PC-9 (cell line): ENCODE results near the gene PCDHA4. TPM values are rescaled to one million over a fixed set of nuclear protein-coding genes. Genes with fewer than 3 reads are reported as not detected.

ENCODE experiments used
- BruUV-seq: library from RNA; stranded (reverse); fragments of 400-500 nt; replicated peaks from 2 replicates; lab custom pipeline; 2021; lab: Mats Ljungman, UMichigan
- CTCF ChIA-PET: fragments of 300-600 bp; sonication (Branson Sonifier 250); formaldehyde crosslinking; loops from one replicate; lab custom pipeline; 2022; ENCODE audit warnings: antibody characterized with exemption; lab: Charles Lee
- POLR2A ChIA-PET: fragments of 300-600 bp; sonication (Branson Sonifier 250); formaldehyde crosslinking; loops from one replicate; lab custom pipeline; 2022; ENCODE audit warnings: antibody characterized with exemption; ENCODE audit not compliant: unreplicated experiment; lab: Charles Lee
- DNase-seq, 2 experiments: peaks; one replicate each; pipeline versions ENCODE4 v3.0.0 to v3.0.0-alpha.2; 2015 to 2022; ENCODE audit warnings: mixed read lengths in 1 of 2
- H2AFZ ChIP-seq: fragments of 200-600 bp; sonication (generic); 2 replicates; pipeline ENCODE4 v1.8.1; 2017; ENCODE audit warnings: antibody characterized with exemption
- H3F3A ChIP-seq: fragments of 200-600 bp; sonication (generic); 2 replicates; pipeline ENCODE4 v1.8.1; 2017; ENCODE audit warnings: antibody characterized with exemption, mild to moderate bottlenecking, low read depth; ENCODE audit not compliant: insufficient read depth
- H3K27ac ChIP-seq: fragments of 200-600 bp; sonication (generic); 2 replicates; pipeline ENCODE4 v1.6.1; 2016; ENCODE audit warnings: mixed run types
- H3K27me3 ChIP-seq: fragments of 200-600 bp; sonication (generic); 2 replicates; pipeline ENCODE4 v1.6.1; 2016; ENCODE audit warnings: low read depth, mixed run types; ENCODE audit not compliant: insufficient read depth
- H3K36me3 ChIP-seq: fragments of 200-600 bp; sonication (generic); 2 replicates; pipeline ENCODE4 v1.6.1; 2016; ENCODE audit warnings: low read depth, mixed run types
- H3K4me1 ChIP-seq: fragments of 200-600 bp; sonication (generic); replicated peaks from 2 replicates; pipeline ENCODE4 v1.6.1; 2016; ENCODE audit warnings: mixed run types; ENCODE audit not compliant: insufficient read depth
- H3K4me2 ChIP-seq: fragments of 200-600 bp; sonication (generic); 2 replicates; pipeline ENCODE4 v1.6.1; 2017; ENCODE audit warnings: mixed run types
- H3K4me3 ChIP-seq: fragments of 200-600 bp; sonication (generic); 2 replicates; pipeline ENCODE4 v1.6.1; 2016; ENCODE audit warnings: mixed run types
- H3K79me2 ChIP-seq: fragments of 200-600 bp; sonication (generic); 2 replicates; pipeline ENCODE4 v1.6.1; 2017; ENCODE audit warnings: low read depth, mixed run types
- H3K9me2 ChIP-seq: fragments of 200-600 bp; sonication (generic); 2 replicates; pipeline ENCODE4 v1.8.1; 2017; ENCODE audit warnings: mild to moderate bottlenecking; ENCODE audit not compliant: insufficient read depth
- H3K9me3 ChIP-seq: fragments of 200-600 bp; sonication (generic); 2 replicates; pipeline ENCODE4 v1.8.1; 2016; ENCODE audit warnings: low read depth; ENCODE audit not compliant: insufficient read depth
- H4K20me1 ChIP-seq: fragments of 200-600 bp; sonication (generic); 2 replicates; pipeline ENCODE4 v1.8.1; 2017; ENCODE audit not compliant: insufficient read depth
- EZH2 ChIP-seq: fragments of 200-600 bp; sonication (generic); IDR thresholded peaks from 2 replicates; pipeline ENCODE4 v1.8.0; 2017; ENCODE audit warnings: antibody characterized with exemption, low read depth
- intact Hi-C: fragments of 100-400 bp; cut with micrococcal nuclease; formaldehyde crosslinking; loops from one replicate; pipeline ENCODE4 v1.10.0; 2022; ENCODE audit not compliant: unreplicated experiment
- total RNA-seq: library from RNA; stranded (reverse); gene quantifications from 2 replicates; pipeline ENCODE4 v1.2.3, GENCODE V29; 2021
- TF ChIP-seq, protein P1 (sequence below): fragments of 200-600 bp; sonication (generic); conservative IDR thresholded peaks from 2 replicates; pipeline ENCODE4 v1.6.1; 2017; ENCODE audit warnings: mixed run types, antibody characterized with exemption, mild to moderate bottlenecking, moderate library complexity

Gene PCDHA4
- total RNA-seq, 1 experiment from 2014 or later, result not detected

DNA sequence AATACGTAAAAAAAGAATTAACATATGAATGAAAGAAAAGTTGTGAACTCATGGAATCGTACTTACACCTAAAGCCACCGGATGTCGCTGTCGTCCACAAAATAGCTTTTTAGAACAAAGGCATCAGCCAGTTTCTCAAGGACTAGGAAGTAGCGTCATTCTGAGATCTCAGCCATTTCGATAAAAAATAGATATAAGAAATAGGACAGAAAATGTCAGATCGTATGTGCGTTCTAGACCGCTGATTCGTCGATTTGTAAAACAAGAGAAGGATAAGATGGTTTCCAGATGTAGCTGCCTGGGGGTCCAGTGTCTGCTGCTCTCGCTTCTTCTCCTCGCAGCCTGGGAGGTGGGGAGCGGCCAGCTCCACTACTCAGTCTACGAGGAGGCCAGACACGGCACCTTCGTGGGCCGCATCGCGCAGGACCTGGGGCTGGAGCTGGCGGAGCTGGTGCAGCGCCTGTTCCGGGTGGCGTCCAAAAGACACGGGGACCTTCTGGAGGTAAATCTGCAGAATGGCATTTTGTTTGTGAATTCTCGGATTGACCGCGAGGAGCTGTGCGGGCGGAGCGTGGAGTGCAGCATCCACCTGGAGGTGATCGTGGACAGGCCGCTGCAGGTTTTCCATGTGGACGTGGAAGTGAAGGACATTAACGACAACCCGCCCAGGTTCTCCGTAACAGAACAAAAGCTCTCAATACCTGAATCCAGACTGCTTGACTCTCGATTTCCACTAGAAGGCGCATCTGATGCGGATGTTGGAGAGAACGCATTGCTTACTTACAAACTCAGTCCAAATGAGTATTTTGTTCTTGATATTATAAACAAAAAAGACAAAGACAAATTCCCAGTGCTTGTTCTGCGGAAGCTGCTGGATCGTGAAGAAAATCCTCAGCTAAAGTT lies 49.2 kb downstream of the PCDHA4 start, which contains the start of gene PCDHA10:
Gene PCDHA10, plus strand, starts transcription at position 126 of the 903 bp plus-strand sequence. Its CDS starts 152 bp downstream, at position 278.
- no peaks in the 10 kb centered on the region for H3K27me3 ChIP-seq
- H3K9me3 ChIP-seq, result peaks cover 4% of the 10 kb centered on the region; the same call in 1 of the 2 replicates
- TF ChIP-seq, protein P1, sequence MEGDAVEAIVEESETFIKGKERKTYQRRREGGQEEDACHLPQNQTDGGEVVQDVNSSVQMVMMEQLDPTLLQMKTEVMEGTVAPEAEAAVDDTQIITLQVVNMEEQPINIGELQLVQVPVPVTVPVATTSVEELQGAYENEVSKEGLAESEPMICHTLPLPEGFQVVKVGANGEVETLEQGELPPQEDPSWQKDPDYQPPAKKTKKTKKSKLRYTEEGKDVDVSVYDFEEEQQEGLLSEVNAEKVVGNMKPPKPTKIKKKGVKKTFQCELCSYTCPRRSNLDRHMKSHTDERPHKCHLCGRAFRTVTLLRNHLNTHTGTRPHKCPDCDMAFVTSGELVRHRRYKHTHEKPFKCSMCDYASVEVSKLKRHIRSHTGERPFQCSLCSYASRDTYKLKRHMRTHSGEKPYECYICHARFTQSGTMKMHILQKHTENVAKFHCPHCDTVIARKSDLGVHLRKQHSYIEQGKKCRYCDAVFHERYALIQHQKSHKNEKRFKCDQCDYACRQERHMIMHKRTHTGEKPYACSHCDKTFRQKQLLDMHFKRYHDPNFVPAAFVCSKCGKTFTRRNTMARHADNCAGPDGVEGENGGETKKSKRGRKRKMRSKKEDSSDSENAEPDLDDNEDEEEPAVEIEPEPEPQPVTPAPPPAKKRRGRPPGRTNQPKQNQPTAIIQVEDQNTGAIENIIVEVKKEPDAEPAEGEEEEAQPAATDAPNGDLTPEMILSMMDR, result peak; percentile 25; the same call in 1 of the 2 replicates
- no peak for TF ChIP-seq EZH2
- intact Hi-C loops, result no loop called here
- DNase-seq, result no peak
- no peaks in the 10 kb centered on the region for H3K9me2 ChIP-seq
- H4K20me1 ChIP-seq, result no peaks in the 10 kb centered on the region
- H3K36me3 ChIP-seq, result no peaks in the 10 kb centered on the region
- H2AFZ ChIP-seq, result no peak within 1 kb of the TSS
- ChIA-PET POLR2A (no interaction called here), CTCF (no interaction called here)
- no peaks in the 10 kb centered on the region for H3F3A ChIP-seq
- H3K27ac ChIP-seq, result no peak within 1 kb of the TSS
- no peaks in the 10 kb centered on the region for H3K4me1 ChIP-seq
- no peaks in the 10 kb centered on the region for H3K79me2 ChIP-seq
- H3K4me3 ChIP-seq, result no peak within 1 kb of the TSS
- no peak within 1 kb of the TSS for H3K4me2 ChIP-seq
- BruUV-seq, result no TSS peak

DNA sequence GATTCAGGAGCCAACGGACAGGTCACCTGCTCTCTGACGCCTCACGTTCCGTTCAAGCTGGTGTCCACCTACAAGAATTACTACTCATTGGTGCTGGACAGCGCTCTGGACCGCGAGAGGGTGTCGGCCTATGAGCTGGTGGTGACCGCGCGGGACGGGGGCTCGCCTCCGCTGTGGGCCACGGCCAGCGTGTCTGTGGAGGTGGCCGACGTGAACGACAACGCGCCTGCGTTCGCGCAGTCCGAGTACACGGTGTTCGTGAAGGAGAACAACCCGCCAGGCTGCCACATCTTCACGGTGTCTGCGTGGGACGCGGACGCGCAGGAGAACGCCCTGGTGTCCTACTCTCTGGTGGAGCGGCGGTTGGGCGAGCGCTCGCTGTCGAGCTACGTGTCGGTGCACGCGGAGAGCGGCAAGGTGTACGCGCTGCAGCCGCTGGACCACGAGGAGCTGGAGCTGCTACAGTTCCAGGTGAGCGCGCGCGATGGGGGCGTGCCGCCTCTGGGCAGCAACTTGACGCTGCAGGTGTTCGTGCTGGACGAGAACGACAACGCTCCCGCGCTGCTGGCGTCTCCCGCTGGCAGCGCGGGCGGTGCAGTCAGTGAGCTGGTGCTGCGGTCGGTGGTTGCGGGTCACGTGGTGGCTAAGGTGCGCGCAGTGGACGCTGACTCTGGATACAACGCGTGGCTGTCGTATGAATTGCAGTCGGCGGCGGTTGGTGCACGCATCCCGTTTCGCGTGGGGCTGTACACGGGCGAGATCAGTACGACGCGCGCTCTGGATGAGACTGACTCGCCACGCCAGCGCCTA lies 50.5 kb downstream of the PCDHA4 start:
- TF ChIP-seq EZH2, result no peak
- TF ChIP-seq, protein P1, result no peak
- POLR2A ChIA-PET, result no interaction called here

DNA sequence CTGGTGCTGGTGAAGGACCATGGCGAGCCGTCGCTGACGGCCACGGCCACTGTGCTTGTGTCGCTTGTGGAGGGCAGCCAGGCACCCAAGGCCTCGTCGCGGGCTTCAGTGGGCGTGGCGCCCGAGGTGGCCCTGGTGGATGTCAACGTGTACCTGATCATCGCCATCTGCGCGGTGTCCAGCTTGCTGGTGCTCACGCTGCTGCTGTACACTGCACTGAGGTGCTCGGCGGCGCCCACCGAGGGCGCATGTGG lies 51.0 kb downstream of the PCDHA4 start:
- H3K27me3 ChIP-seq, result no peaks in the 10 kb centered on the region
- POLR2A ChIA-PET, result no interaction called here
- no peak overlapping the region for H3K27ac ChIP-seq
- CTCF ChIA-PET, result no interaction called here
- no peaks in the 10 kb centered on the region for H3K9me2 ChIP-seq
- no peak for DNase-seq
- intact Hi-C loops, result no loop called here
- no peaks in the 10 kb centered on the region for H3K79me2 ChIP-seq
- no peak overlapping the region for H2AFZ ChIP-seq
- TF ChIP-seq, protein P1, result no peak
- TF ChIP-seq EZH2, result no peak
- H4K20me1 ChIP-seq, result no peaks in the 10 kb centered on the region
- no peaks in the 10 kb centered on the region for H3K36me3 ChIP-seq
- no peaks in the 10 kb centered on the region for H3K4me1 ChIP-seq
- BruUV-seq, result no TSS peak
- H3F3A ChIP-seq, result no peaks in the 10 kb centered on the region
- H3K9me3 ChIP-seq, result peaks cover 4% of the 10 kb centered on the region; the same call in 1 of the 2 replicates
- H3K4me2 ChIP-seq, result no peak overlapping the region
- H3K4me3 ChIP-seq, result no peak overlapping the region

More for the DNA sequence above, 50.5 kb downstream of the PCDHA4 start:
- H3K27me3 ChIP-seq, result no peaks in the 10 kb centered on the region
- no peaks in the 10 kb centered on the region for H3F3A ChIP-seq
- H2AFZ ChIP-seq, result no peak overlapping the region
- H3K9me3 ChIP-seq, result peaks cover 4% of the 10 kb centered on the region; the same call in 1 of the 2 replicates
- DNase-seq, result no peak
- no peak overlapping the region for H3K27ac ChIP-seq
- H3K36me3 ChIP-seq, result no peaks in the 10 kb centered on the region
- no TSS peak for BruUV-seq
- no peaks in the 10 kb centered on the region for H3K4me1 ChIP-seq
- H3K79me2 ChIP-seq, result no peaks in the 10 kb centered on the region
- intact Hi-C loops, result no loop called here
- H3K9me2 ChIP-seq, result no peaks in the 10 kb centered on the region
- CTCF ChIA-PET, result no interaction called here
- no peaks in the 10 kb centered on the region for H4K20me1 ChIP-seq
- no peak overlapping the region for H3K4me3 ChIP-seq
- H3K4me2 ChIP-seq, result no peak overlapping the region
